Astrocyte of the cerebellum (primary cell): ENCODE measurements around the gene SLCO6A1.
A peak's percentile ranks its signal among the peaks of the same experiment; 100 is the strongest.

Experiments used
- DNase-seq: peaks from one replicate; pipeline ENCODE4 v3.0.0-alpha.2; 2011; ENCODE audit warnings: low read depth
- H3K4me3 ChIP-seq: 2 replicates; pipeline ENCODE4 v1.5.1; 2011; ENCODE audit warnings: mild to moderate bottlenecking, low read depth, low read length, moderate library complexity
- in situ Hi-C: cut with HindIII; loops from 2 replicates; pipeline ENCODE4 v1.10.0; 2017; ENCODE audit warnings: low sequenced_read_pairs
- TF ChIP-seq, protein P1 (sequence below): IDR thresholded peaks from 2 replicates; pipeline ENCODE4 v1.5.1; 2012; ENCODE audit warnings: low read length, low read depth, moderate library complexity, mild to moderate bottlenecking; ENCODE audit errors: missing control alignments

Gene SLCO6A1

DNA sequence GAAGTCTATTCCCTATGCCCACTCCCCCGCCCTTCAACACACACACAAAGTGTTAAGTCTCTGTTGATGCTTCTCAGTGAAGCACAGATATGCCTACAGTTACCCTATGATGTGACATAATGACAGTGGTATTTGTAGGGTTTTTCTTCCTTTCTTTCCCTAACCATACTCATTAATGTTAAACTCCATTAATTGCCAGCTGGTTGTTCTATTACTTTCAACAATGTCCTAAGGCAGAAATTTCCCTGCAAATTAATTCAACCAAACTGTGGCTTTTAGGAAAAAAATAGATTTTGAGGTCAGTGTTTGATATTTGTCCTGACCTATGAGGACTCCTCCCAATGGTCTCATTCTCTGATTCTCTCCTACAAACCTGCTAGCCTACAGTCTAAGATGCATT lies 38.2 kb upstream of the SLCO6A1 start:
- DNase-seq, result no peak
- TF ChIP-seq, protein P1, sequence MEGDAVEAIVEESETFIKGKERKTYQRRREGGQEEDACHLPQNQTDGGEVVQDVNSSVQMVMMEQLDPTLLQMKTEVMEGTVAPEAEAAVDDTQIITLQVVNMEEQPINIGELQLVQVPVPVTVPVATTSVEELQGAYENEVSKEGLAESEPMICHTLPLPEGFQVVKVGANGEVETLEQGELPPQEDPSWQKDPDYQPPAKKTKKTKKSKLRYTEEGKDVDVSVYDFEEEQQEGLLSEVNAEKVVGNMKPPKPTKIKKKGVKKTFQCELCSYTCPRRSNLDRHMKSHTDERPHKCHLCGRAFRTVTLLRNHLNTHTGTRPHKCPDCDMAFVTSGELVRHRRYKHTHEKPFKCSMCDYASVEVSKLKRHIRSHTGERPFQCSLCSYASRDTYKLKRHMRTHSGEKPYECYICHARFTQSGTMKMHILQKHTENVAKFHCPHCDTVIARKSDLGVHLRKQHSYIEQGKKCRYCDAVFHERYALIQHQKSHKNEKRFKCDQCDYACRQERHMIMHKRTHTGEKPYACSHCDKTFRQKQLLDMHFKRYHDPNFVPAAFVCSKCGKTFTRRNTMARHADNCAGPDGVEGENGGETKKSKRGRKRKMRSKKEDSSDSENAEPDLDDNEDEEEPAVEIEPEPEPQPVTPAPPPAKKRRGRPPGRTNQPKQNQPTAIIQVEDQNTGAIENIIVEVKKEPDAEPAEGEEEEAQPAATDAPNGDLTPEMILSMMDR, result no peak
- in situ Hi-C loops, result no loop called here
- H3K4me3 ChIP-seq, result no peak overlapping the region

DNA sequence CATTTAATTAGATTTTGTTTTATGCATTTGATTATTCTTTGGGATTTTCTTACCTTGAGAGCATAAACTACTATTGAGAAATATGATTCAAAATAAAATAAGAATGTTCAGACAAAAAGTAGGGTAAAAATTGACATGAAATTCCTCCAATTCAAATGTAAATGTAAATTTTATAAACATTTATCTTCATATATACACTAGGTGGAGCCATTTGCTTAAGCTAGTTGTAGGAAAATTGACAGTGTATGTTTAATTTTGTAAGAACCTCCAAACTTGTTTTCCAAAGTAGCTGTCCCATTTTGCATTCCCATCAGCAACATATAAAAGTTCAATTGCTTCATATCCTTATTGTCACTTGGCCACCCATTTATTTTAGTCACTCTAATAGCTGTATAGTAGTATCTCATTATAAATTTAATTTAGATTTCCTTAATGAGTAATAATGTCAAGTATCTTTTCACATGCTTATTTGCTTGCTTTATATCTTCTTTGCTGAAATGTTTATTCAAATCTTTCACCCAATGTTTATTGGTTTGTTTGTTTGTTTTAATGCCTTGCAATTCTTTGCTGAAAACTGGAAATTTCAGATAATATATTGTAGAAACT lies 37.6 kb upstream of the SLCO6A1 start:
- H3K4me3 ChIP-seq, result no peak overlapping the region
- DNase-seq, result no peak
- TF ChIP-seq, protein P1, result peak; percentile 13
- in situ Hi-C loops, result no loop called here

DNA sequence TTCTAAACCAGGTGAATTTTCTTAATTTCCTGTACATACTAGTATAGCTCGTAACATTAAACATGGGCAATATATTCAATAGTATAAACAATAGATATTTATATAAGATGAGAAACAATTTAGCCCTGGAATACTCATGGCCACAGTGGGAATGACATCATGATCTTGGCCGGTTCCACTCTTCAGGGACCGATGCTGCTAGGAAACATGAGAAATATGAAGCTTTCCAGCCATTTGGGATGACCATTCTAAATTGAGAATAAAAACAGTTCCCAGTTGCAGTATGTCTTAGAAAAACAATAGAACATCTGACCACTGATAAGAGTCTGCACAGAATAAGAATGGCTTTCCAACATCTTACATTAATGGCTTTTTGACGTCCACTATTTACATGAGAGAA lies 33.3 kb upstream of the SLCO6A1 start:
- in situ Hi-C loops, result no loop called here
- DNase-seq, result no peak
- TF ChIP-seq, protein P1, result no peak
- H3K4me3 ChIP-seq, result no peak overlapping the region

DNA sequence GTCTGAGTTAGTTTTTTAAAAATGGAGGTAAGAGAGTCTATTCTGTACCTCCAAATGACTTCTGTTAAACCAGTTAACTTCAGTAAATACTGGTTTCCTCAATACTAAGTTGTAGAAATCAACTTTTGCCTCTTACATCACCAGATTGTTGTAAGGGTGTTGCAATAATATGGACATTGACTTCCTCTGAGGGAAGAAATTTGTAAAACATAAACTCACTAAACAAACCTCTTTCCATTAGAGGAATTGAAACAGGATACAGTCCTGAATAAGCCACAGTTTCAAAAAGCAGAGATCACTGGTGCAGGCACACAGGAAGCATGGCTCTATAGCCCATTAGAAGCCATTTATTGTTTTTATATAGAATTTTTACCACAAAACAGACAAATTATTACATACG lies 32.7 kb upstream of the SLCO6A1 start:
- no peak overlapping the region for H3K4me3 ChIP-seq
- in situ Hi-C loops, result no loop called here
- TF ChIP-seq, protein P1, result no peak
- DNase-seq, result no peak

DNA sequence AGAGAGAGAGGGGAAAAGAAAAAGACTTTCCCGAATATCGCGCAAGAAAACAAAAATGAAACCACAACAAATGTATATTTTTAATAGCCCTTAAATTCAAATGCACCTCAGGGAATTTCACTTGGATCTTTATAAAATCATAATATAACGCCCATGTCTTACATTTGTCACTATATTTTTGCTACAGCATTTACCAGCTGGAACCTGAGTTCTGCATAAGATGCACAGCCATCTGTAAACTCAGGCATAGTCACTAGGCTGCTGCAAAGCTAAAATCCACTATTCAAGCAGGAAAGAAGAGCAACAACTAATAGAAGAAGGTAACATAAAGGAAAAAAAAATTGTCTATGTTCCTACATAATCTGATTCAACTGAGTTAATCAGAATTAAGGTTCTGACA lies 30.6 kb upstream of the SLCO6A1 start:
- no peak overlapping the region for H3K4me3 ChIP-seq
- TF ChIP-seq, protein P1, result no peak
- no peak for DNase-seq
- in situ Hi-C loops, result no loop called here

DNA sequence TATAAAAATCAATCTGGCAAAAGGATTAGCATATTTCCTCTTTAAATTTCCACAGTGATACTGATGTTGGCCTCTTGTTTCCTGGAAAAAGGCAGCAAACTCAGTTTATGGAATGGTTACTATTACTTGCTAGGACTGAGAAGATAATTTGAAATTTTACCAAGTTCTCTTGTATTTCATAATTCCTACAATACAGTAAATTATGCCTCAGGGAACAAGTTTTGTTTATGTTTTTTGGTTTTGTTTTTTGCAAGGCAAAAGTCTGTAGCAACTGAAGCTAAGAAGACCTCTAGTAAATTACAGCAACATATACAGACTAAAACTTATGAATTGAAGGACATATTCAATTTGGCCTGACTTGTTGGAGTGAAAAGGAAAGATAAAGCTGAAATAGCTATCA lies 30.2 kb upstream of the SLCO6A1 start:
- in situ Hi-C loops, result no loop called here
- TF ChIP-seq, protein P1, result no peak
- no peak for DNase-seq
- H3K4me3 ChIP-seq, result no peak overlapping the region

DNA sequence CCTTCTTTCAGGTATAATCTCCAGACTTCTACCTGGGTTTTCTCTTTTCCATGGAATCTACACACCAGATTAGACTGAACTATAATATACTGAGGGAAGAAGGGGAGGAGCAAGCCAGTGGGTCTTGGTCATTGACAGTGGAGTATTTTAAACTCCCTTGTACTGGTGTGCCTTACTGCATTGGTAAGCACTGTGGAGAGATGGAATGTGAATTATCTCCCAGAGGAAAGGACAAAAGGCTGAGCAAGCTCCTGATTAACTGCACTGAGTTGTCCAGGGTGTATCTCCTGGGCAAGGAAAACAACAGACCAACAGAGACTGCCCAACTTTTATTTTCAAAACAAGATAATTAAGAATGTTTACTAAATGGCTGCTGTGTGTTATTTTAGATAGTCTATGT lies 29.8 kb upstream of the SLCO6A1 start:
- H3K4me3 ChIP-seq, result no peak overlapping the region
- DNase-seq, result no peak
- in situ Hi-C loops, result no loop called here
- TF ChIP-seq, protein P1, result no peak
